ENCODE results near the gene TBC1D4. TPM values are rescaled to one million over a fixed set of nuclear protein-coding genes. Genes with fewer than 3 reads are reported as not detected.

Gene TBC1D4
- total RNA-seq, 2 experiments from 2014 or later, result 8.0 to 10.1 TPM

- no peak for DNase-seq
- peaks cover 2% of the 10 kb centered on the region for H3K27me3 Mint-ChIP-seq
- POLR2A ChIA-PET, result no interaction called here
- H3K4me1 Mint-ChIP-seq, result peaks cover 2% of the 10 kb centered on the region
- H3K4me3 Mint-ChIP-seq, result no peak overlapping the region
- CTCF ChIA-PET, result no interaction called here
- H3K36me3 Mint-ChIP-seq (ENCODE audit: low read depth), result no peaks in the 10 kb centered on the region
- H3K27ac Mint-ChIP-seq, result no peak overlapping the region
- peaks cover 1% of the 10 kb centered on the region for H3K9me3 Mint-ChIP-seq
Observed at GRCh38 chr13:75415171-75415570, 66.8 kb downstream of the TBC1D4 start.

DNA sequence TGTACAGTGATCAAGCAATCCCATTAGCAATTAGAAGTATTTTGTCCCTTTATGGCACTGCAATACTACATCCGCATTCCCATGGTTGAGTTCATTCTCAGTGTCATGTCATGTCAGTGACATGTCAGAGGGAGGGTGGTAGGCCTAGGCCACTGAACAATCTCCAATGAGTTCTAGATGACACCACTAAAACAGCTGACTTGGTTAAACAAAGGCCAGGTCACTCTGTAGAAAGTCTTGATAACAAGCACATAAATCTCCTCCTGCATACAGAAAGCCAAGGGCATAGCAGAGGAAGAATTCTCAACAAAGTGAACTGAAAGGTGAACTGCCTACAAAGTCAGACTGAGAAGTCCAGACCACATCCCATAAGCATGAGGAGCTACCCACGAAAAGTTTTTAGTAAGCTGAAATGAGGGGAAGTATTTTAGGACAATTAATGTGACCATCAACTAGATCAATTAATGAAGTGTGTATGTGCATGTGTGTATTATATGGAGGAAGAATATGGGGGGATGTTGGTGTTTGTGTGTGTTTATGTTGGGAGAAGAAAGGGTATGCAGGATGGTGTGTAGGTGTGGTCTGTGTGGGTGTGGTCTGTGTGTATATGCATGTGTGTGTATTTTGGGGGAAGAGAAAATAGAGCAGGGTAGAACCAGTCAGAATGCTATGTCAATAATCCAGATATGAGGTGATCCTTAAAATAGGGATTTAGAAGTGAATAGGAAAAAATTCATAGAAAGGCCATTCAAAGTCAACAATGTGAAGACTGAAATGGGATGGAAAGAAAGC lies 67.7 kb downstream of the TBC1D4 start:
- Mint-ChIP-seq H3K4me3 (no peak overlapping the region), H3K9me3 (peaks cover 2% of the 10 kb centered on the region), H3K36me3 (ENCODE audit: low read depth) (no peaks in the 10 kb centered on the region), H3K27ac (no peak overlapping the region), H3K27me3 (no peaks in the 10 kb centered on the region), H3K4me1 (peaks cover 2% of the 10 kb centered on the region)
- CTCF ChIA-PET, result no interaction called here
- POLR2A ChIA-PET, result no interaction called here
- no peak for DNase-seq

GRCh38 chr13:75411924-75412537 lies 69.9 kb downstream of the TBC1D4 start:
- peaks cover 2% of the 10 kb centered on the region for H3K4me1 Mint-ChIP-seq
- ChIA-PET POLR2A (no interaction called here), CTCF (no interaction called here)
- peaks cover 2% of the 10 kb centered on the region for H3K9me3 Mint-ChIP-seq
- no peak overlapping the region for H3K27ac Mint-ChIP-seq
- DNase-seq, result no peak
- no peak overlapping the region for H3K4me3 Mint-ChIP-seq
- no peaks in the 10 kb centered on the region for H3K27me3 Mint-ChIP-seq
- no peaks in the 10 kb centered on the region for H3K36me3 Mint-ChIP-seq (ENCODE audit: low read depth)

GRCh38 chr13:75410207-75410606 lies 71.8 kb downstream of the TBC1D4 start:
- DNase-seq, result no peak
- no peak overlapping the region for H3K4me3 Mint-ChIP-seq

DNA sequence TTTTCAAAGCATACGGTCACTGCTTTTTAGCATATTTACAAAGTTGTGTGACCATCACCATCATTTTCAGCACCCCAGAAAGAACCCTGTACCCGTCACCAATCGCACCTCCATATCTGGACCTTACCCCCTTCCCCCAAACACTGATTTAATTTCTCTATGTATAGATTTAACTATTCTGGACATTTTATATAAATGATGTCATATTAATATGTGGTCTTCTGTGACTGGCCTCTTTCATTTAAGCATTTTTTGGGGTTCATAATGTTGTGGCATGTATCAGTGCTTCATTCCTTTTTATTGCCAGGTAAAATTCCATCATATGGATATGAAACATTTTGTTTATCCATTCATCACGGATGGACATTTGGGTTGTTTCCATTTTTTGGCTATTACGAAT lies 74.0 kb downstream of the TBC1D4 start:
- no peak overlapping the region for H3K4me3 Mint-ChIP-seq
- CTCF ChIA-PET, result no interaction called here
- H3K27ac Mint-ChIP-seq, result no peak overlapping the region

More at GRCh38 chr13:75410207-75410606, 71.8 kb downstream of the TBC1D4 start:
- Mint-ChIP-seq H3K27ac (no peak overlapping the region), H3K4me1 (peaks cover 2% of the 10 kb centered on the region), H3K36me3 (ENCODE audit: low read depth) (no peaks in the 10 kb centered on the region), H3K9me3 (peaks cover 2% of the 10 kb centered on the region), H3K27me3 (peaks cover 2% of the 10 kb centered on the region)
- ChIA-PET CTCF (no interaction called here), POLR2A (no interaction called here)

DNA sequence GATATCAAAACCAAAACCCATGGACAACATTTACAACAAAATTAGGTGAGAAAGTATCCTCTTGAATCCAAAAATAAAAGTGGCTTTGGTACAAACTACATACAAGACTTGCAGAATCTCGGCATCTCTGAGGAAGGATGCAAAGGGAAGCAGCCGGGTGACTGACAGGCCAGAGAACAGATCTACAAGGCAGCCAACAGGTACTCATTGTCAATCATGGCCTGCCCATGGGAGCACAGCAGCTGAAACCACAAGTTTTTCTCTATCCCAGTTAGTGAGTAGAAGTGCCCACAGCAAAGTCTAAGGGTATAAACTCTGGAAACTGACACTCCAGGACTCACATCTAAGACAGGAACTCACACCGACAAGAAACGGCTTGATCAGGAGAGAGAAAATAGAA lies 74.5 kb downstream of the TBC1D4 start:
- no peak for DNase-seq
- Mint-ChIP-seq H3K9me3 (peaks cover 2% of the 10 kb centered on the region), H3K4me1 (no peaks in the 10 kb centered on the region), H3K36me3 (ENCODE audit: low read depth) (no peaks in the 10 kb centered on the region), H3K27ac (no peak overlapping the region), H3K27me3 (peaks cover 5% of the 10 kb centered on the region), H3K4me3 (no peak overlapping the region)
- ChIA-PET POLR2A (no interaction called here), CTCF (no interaction called here)

More for the DNA sequence above, 74.0 kb downstream of the TBC1D4 start:
- H3K9me3 Mint-ChIP-seq, result peaks cover 2% of the 10 kb centered on the region
- no peaks in the 10 kb centered on the region for H3K36me3 Mint-ChIP-seq (ENCODE audit: low read depth)
- no peak for DNase-seq
- H3K4me1 Mint-ChIP-seq, result no peaks in the 10 kb centered on the region
- POLR2A ChIA-PET, result no interaction called here
- H3K27me3 Mint-ChIP-seq, result peaks cover 5% of the 10 kb centered on the region

DNA sequence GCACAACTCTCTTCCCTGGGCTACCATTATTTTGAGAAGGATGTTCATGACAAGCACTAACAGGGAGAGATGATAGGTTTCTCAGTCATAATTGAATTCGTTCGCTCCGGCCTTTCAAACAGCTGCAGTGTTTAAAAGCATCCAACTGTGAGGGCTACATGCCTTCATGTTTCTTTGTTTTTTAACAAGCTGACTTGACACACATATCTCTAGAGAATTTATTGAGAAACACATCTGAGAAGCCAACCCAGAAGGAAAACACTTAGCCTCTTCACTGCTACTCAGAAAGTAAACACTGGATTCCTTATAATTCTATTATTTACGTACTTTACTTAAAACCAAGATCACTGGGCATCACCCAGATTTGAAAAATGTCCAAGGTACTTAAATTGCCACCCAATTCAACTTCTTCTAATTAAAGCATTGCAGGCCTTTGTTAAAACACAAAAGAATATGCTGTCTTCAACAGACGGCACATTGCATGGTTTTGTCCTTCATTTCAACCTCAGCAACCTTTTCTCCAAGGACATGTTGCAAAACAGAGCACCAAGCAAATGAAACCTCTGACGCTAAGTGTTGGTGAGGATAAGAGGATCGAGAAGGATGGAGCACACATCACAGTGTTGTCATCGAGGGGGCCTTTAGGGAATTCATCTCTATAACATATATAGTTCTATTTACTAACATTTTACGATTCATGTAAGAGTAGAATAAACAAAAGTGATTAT lies 75.8 kb downstream of the TBC1D4 start:
- DNase-seq, result no peak
- no peak overlapping the region for H3K27ac Mint-ChIP-seq
- H3K27me3 Mint-ChIP-seq, result peaks cover 9% of the 10 kb centered on the region
- no peaks in the 10 kb centered on the region for H3K4me1 Mint-ChIP-seq
- H3K9me3 Mint-ChIP-seq, result peaks cover 2% of the 10 kb centered on the region
- no peak overlapping the region for H3K4me3 Mint-ChIP-seq
- no peaks in the 10 kb centered on the region for H3K36me3 Mint-ChIP-seq (ENCODE audit: low read depth)
- POLR2A ChIA-PET, result no interaction called here
- CTCF ChIA-PET, result no interaction called here

DNA sequence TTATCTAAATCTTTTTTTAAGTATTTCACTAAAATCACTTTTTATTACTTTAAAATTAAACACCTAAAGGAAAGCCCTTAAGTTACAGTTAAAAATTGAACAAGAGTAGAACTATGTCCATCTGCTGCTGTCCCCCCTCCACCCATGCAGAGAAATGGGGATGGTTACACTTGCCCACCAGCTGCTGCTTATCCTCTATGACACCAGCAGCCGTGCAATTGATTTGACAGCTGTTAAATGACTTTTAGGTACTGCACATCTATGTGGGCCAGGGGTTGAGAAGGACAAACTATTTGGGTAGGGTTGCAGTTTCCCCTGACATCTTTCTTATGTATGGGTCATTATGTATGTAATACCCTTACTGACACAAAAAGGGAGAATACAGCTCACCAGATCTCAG lies 77.2 kb downstream of the TBC1D4 start:
- Mint-ChIP-seq H3K4me3 (no peak overlapping the region), H3K4me1 (no peaks in the 10 kb centered on the region), H3K27me3 (peaks cover 13% of the 10 kb centered on the region), H3K27ac (no peak overlapping the region), H3K9me3 (no peaks in the 10 kb centered on the region), H3K36me3 (ENCODE audit: low read depth) (no peaks in the 10 kb centered on the region)
- POLR2A ChIA-PET, result no interaction called here
- no peak for DNase-seq
- CTCF ChIA-PET, result no interaction called here

GRCh38 chr13:75402787-75403186 lies 79.2 kb downstream of the TBC1D4 start:
- Mint-ChIP-seq H3K4me1 (no peaks in the 10 kb centered on the region), H3K27me3 (peaks cover 16% of the 10 kb centered on the region), H3K9me3 (no peaks in the 10 kb centered on the region), H3K27ac (no peak overlapping the region), H3K36me3 (ENCODE audit: low read depth) (no peaks in the 10 kb centered on the region), H3K4me3 (no peak overlapping the region)
- DNase-seq, result no peak
- POLR2A ChIA-PET, result no interaction called here
- CTCF ChIA-PET, result no interaction called here

DNA sequence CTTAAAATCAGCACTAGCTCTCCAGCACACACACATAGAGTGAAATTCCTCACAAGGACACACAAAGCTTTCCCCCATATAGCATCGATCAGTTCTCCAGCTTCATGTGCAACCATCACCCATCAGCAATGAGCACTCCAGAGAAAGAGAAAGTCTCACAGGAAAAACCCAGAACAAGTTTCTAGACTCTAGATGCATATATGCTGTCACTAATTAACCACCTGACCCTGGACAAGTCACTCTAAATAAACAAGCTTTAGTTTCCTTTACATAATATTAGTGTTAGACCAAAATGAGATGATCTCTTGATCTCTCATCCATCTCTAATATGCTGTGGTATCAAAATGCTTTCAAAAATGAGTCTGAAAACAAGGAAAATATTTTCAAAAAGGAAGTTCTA lies 81.2 kb downstream of the TBC1D4 start:
- H3K27ac Mint-ChIP-seq, result no peak overlapping the region
- no peak overlapping the region for H3K4me3 Mint-ChIP-seq
- no peaks in the 10 kb centered on the region for H3K4me1 Mint-ChIP-seq
- no peak for DNase-seq
- H3K36me3 Mint-ChIP-seq (ENCODE audit: low read depth), result no peaks in the 10 kb centered on the region
- H3K27me3 Mint-ChIP-seq, result peaks cover 14% of the 10 kb centered on the region
- ChIA-PET CTCF (no interaction called here), POLR2A (no interaction called here)
- no peaks in the 10 kb centered on the region for H3K9me3 Mint-ChIP-seq

DNA sequence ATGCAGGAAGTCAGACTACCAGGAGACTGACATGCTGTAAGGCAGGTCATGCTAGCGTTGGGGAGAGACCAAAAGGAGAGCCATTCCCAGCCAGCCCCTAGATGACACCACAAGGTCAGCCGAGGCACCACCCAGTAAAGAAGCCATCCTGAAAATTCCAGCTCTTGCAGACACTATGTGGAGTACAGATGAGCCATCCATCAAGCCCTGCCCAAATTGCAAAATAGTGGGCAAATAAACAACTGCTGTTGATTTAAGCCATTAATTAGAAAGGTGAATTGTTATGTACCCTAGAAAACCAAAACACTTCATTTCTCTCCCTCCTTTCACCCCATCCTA lies 82.1 kb downstream of the TBC1D4 start:
- Mint-ChIP-seq H3K27me3 (peaks cover 14% of the 10 kb centered on the region), H3K4me3 (no peak overlapping the region), H3K36me3 (ENCODE audit: low read depth) (no peaks in the 10 kb centered on the region), H3K27ac (no peak overlapping the region), H3K4me1 (no peaks in the 10 kb centered on the region), H3K9me3 (no peaks in the 10 kb centered on the region)
- CTCF ChIA-PET, result no interaction called here
- POLR2A ChIA-PET, result no interaction called here
- DNase-seq, result no peak

- CTCF ChIA-PET, result no interaction called here
- POLR2A ChIA-PET, result no interaction called here
- H3K27me3 Mint-ChIP-seq, result peaks cover 15% of the 10 kb centered on the region
- H3K9me3 Mint-ChIP-seq, result no peaks in the 10 kb centered on the region
- DNase-seq, result no peak
- H3K27ac Mint-ChIP-seq, result no peak overlapping the region
- no peaks in the 10 kb centered on the region for H3K4me1 Mint-ChIP-seq
- no peak overlapping the region for H3K4me3 Mint-ChIP-seq
- no peaks in the 10 kb centered on the region for H3K36me3 Mint-ChIP-seq (ENCODE audit: low read depth)
Observed at GRCh38 chr13:75399168-75399878, 82.6 kb downstream of the TBC1D4 start.

DNA sequence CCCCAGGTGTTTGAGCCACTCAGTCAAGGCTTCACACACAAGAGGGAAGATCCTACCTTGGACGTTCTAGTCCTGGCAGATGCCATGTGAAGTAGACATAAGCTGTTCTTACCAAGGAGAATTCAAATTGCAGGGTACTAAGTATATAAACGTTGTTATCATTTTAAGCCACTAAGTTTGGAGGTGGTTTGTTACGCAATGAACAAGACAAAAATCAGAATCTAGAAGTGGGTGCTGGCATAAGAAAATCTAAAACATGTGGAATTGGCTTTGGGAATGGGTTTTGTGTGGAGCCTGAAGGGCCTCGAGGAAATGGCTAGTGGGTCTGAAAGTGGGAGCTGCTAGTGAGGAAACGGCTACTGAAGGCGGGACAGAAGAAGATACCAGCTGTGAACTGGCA lies 83.9 kb downstream of the TBC1D4 start:
- Mint-ChIP-seq H3K4me3 (no peak overlapping the region), H3K36me3 (ENCODE audit: low read depth) (no peaks in the 10 kb centered on the region), H3K4me1 (no peaks in the 10 kb centered on the region), H3K27me3 (peaks cover 13% of the 10 kb centered on the region), H3K9me3 (no peaks in the 10 kb centered on the region), H3K27ac (no peak overlapping the region)
- ChIA-PET CTCF (no interaction called here), POLR2A (no interaction called here)
- DNase-seq, result no peak

All from activated CD4-positive, alpha-beta memory T cell treated with anti-CD3 and anti-CD28 coated beads, Interleukin-2, amount 10 ng/mL, durations not matched to agents 7 days and 5 days (primary cell).